GM12878 (cell line): ENCODE measurements around the gene GDPD1. TPM values are rescaled to one million over a fixed set of nuclear protein-coding genes. Genes with fewer than 3 reads are reported as not detected.

Experiments used
- ATAC-seq: fragments of 200-7000 bp; cut with Tn5 transposase; 3 replicates; pipeline ENCODE4 v1.9.1; 2020; ENCODE audit warnings: mild to moderate bottlenecking, moderate library complexity
- BruUV-seq: library from RNA; stranded (reverse); fragments of 400-500 nt; replicated peaks from 2 replicates; lab custom pipeline; 2021; lab: Mats Ljungman, UMichigan
- CTCF ChIA-PET: fragments of 300-600 bp; sonication (Branson Sonifier 250); formaldehyde crosslinking; extraction: SDS; loops from one replicate; lab custom pipeline; 2021; ENCODE audit warnings: inconsistent platforms; lab: Yijun Ruan, JAX
- POLR2A ChIA-PET: fragments of 350-600 bp; formaldehyde crosslinking; extraction: SDS; loops from one replicate; lab custom pipeline; 2021; ENCODE audit warnings: inconsistent platforms; lab: Charles Lee
- RAD21 ChIA-PET: fragments of 300-600 bp; sonication (Branson Sonifier 250); formaldehyde crosslinking; loops from one replicate; lab custom pipeline; 2023; ENCODE audit warnings: antibody characterized with exemption; ENCODE audit not compliant: unreplicated experiment; lab: Charles Lee
- SMC1A ChIA-PET: fragments of 300-600 bp; sonication (Branson Sonifier 250); formaldehyde crosslinking; loops from one replicate; lab custom pipeline; 2023; ENCODE audit not compliant: unreplicated experiment, uncharacterized antibody; lab: Charles Lee
- DNase-seq: peaks from one replicate; pipeline ENCODE4 v3.0.0-alpha.2; 2011; ENCODE audit warnings: low read depth, low spot score
- FAIRE-seq: peaks from 3 replicates; lab custom pipeline; 2011; peaks lifted over from hg19 to GRCh38; lab: Jason Lieb, UNC
- H2AFZ ChIP-seq: 2 replicates; pipeline ENCODE4 v1.6.0; 2011; ENCODE audit warnings: low read depth, low read length, control low read depth; ENCODE audit not compliant: control insufficient read depth
- H3K27ac ChIP-seq: 2 replicates; pipeline ENCODE4 v1.5.1; 2011; ENCODE audit warnings: control low read depth; ENCODE audit not compliant: control insufficient read depth, insufficient read depth
- H3K27me3 ChIP-seq, 2 experiments: replicated peaks in 1 of 2; 2 replicates each; pipeline versions ENCODE4 v1.6.0 to v1.6.1; 2011; ENCODE audit warnings: low read length in 1 of 2; ENCODE audit not compliant: control insufficient read depth in 2 of 2, insufficient read depth in 2 of 2
- H3K36me3 ChIP-seq, 2 experiments: 2 replicates each; pipeline ENCODE4 v1.5.1; 2011; ENCODE audit warnings: low read length in 1 of 2; ENCODE audit not compliant: control insufficient read depth in 2 of 2, insufficient read depth in 2 of 2
- H3K4me1 ChIP-seq: 2 replicates; pipeline ENCODE4 v1.6.1; 2011; ENCODE audit warnings: mild to moderate bottlenecking, low read length, moderate library complexity, mixed read lengths; ENCODE audit not compliant: control insufficient read depth, insufficient read depth
- H3K4me2 ChIP-seq: 2 replicates; pipeline ENCODE4 v1.6.0; 2011; ENCODE audit warnings: control low read depth; ENCODE audit not compliant: control insufficient read depth, insufficient read depth
- H3K4me3 ChIP-seq: fragments of 200-600 bp; sonication (generic); 2 replicates; pipeline ENCODE4 v1.5.1; 2016
- H3K79me2 ChIP-seq: 2 replicates; pipeline ENCODE4 v1.6.0; 2011; ENCODE audit warnings: low read length; ENCODE audit not compliant: control insufficient read depth, insufficient read depth
- H3K9ac ChIP-seq: 2 replicates; pipeline ENCODE4 v1.8.0; 2011; ENCODE audit warnings: low read length, control low read depth, mixed read lengths; ENCODE audit not compliant: control insufficient read depth, insufficient read depth
- H3K9me3 ChIP-seq: replicated peaks from 3 replicates; pipeline ENCODE4 v1.5.1; 2011; ENCODE audit warnings: mild to moderate bottlenecking, low read length; ENCODE audit not compliant: control insufficient read depth, insufficient read depth
- H4K20me1 ChIP-seq: 2 replicates; pipeline ENCODE4 v1.6.0; 2011; ENCODE audit not compliant: control insufficient read depth, insufficient read depth
- BCLAF1 ChIP-seq: fragments of 450-650 bp; IDR thresholded peaks from 2 replicates; pipeline ENCODE4 v1.6.1; 2017; ENCODE audit warnings: antibody characterized with exemption, mild to moderate bottlenecking, moderate library complexity
- HDAC2 ChIP-seq: fragments of 200-600 bp; sonication (generic); IDR thresholded peaks from 2 replicates; pipeline ENCODE4 v1.6.1; 2017
- NR2C2 ChIP-seq: IDR thresholded peaks from 2 replicates; pipeline ENCODE4 v1.6.1; 2011; ENCODE audit warnings: borderline replicate concordance, low read depth; ENCODE audit not compliant: control insufficient read depth, insufficient read length
- SMAD1 ChIP-seq: fragments of 450-650 bp; IDR thresholded peaks from 2 replicates; pipeline ENCODE4 v1.6.1; 2018; ENCODE audit warnings: mild to moderate bottlenecking, low read depth; ENCODE audit not compliant: partially characterized antibody
- ZNF274 ChIP-seq: IDR thresholded peaks from one replicate; pipeline ENCODE4 v1.8.0; 2011; ENCODE audit not compliant: insufficient read length, insufficient read depth
- WGBS: methylation state at CpG from one replicate; pipeline ENCODE4 v1.1.6; 2016; ENCODE audit warnings: low lambda C conversion rate; ENCODE audit not compliant: insufficient replicate concordance, insufficient coverage; ENCODE audit errors: missing lambda C conversion rate; 5-methylcytosine and 5-hydroxymethylcytosine counted together
- in situ Hi-C: fragments of 300-500 bp; cut with MboI; formaldehyde crosslinking; loops from 9 replicates; pipeline ENCODE4 v1.14.3; 2018; ENCODE audit warnings: mixed read lengths
- intact Hi-C: fragments of 100-400 bp; cut with micrococcal nuclease; formaldehyde crosslinking; loops from one replicate; pipeline ENCODE4 v1.14.2; 2022; ENCODE audit not compliant: unreplicated experiment
- polyA plus RNA-seq, 11 experiments: library from polyadenylated mRNA; depleted of rRNA in 4 of 11; unstranded in 6 of 11; stranded (reverse) in 5 of 11; fragments of >200 nt; fragmentation: Nextera tagmentation in 4 of 11; fragmentation: Illumina TruSeq in 1 of 11; extraction: Ambion mirVana in 4 of 11; extraction: Trizol in 1 of 11; gene quantifications; 1 replicate in 1 of 11; 2 replicates in 10 of 11; pipeline versions ENCODE4 v1.2.1 to v1.2.3, GENCODE V29; 2011 to 2016; ENCODE audit warnings: inconsistent platforms in 2 of 11, missing spikeins in 2 of 11, low read depth in 1 of 11
- total RNA-seq, 4 experiments: library from RNA; depleted of rRNA in 3 of 4; stranded (reverse); fragments of >200 nt in 3 of 4; fragmentation: Illumina TruSeq in 1 of 4; extraction: Trizol in 1 of 4; gene quantifications; 2 replicates each; pipeline versions ENCODE4 v1.2.1 to v1.2.3, GENCODE V29; 2013 to 2021
- TF ChIP-seq, protein P1 (sequence below): IDR thresholded peaks from 2 replicates; pipeline ENCODE4 v1.6.1; 2011; ENCODE audit warnings: borderline replicate concordance, low read depth, mild to moderate bottlenecking, moderate library complexity, low read length; ENCODE audit not compliant: insufficient read depth, poor library complexity, severe bottlenecking
- TF ChIP-seq, protein P2 (sequence below): fragments of 450-650 bp; IDR thresholded peaks from 2 replicates; pipeline ENCODE4 v1.6.1; 2016; ENCODE audit warnings: mild to moderate bottlenecking, moderate library complexity, borderline replicate concordance
- TF ChIP-seq, protein P3 (sequence below): fragments of 450-650 bp; formaldehyde crosslinking; IDR thresholded peaks from 2 replicates; pipeline ENCODE4 v1.4.0; 2022; ENCODE audit warnings: mild to moderate bottlenecking, moderate library complexity

GDPD1 gene
- total and polyA plus RNA-seq, 10 of the 15 experiments (the other 5 are each of a cell fraction or from before 2014, with no cell fraction given) = 0.18 to 1.6 (median 0.69) TPM

- H3K36me3 ChIP-seq = no peaks in the 10 kb centered on the region
- no peak overlapping the region for H3K27ac ChIP-seq
- no peak overlapping the region for H3K4me3 ChIP-seq
- ChIA-PET RAD21 (no interaction called here), CTCF (interaction anchor here (1.3 kb wide), 1 partner anchor 137 kb away, joined by 5 read pairs; no protein-coding TSS in a partner anchor), SMC1A (interaction anchor here (0.6 kb wide), 1 partner anchor 307 kb away, joined by 3 read pairs; no protein-coding TSS in a partner anchor), POLR2A (no interaction called here)
- BruUV-seq = no TSS peak
- no peak for TF ChIP-seq BCLAF1
- TF ChIP-seq, protein P1, sequence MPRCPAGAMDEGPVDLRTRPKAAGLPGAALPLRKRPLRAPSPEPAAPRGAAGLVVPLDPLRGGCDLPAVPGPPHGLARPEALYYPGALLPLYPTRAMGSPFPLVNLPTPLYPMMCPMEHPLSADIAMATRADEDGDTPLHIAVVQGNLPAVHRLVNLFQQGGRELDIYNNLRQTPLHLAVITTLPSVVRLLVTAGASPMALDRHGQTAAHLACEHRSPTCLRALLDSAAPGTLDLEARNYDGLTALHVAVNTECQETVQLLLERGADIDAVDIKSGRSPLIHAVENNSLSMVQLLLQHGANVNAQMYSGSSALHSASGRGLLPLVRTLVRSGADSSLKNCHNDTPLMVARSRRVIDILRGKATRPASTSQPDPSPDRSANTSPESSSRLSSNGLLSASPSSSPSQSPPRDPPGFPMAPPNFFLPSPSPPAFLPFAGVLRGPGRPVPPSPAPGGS = no peak
- no peak for TF ChIP-seq HDAC2
- TF ChIP-seq SMAD1 = no peak
- TF ChIP-seq, protein P2, sequence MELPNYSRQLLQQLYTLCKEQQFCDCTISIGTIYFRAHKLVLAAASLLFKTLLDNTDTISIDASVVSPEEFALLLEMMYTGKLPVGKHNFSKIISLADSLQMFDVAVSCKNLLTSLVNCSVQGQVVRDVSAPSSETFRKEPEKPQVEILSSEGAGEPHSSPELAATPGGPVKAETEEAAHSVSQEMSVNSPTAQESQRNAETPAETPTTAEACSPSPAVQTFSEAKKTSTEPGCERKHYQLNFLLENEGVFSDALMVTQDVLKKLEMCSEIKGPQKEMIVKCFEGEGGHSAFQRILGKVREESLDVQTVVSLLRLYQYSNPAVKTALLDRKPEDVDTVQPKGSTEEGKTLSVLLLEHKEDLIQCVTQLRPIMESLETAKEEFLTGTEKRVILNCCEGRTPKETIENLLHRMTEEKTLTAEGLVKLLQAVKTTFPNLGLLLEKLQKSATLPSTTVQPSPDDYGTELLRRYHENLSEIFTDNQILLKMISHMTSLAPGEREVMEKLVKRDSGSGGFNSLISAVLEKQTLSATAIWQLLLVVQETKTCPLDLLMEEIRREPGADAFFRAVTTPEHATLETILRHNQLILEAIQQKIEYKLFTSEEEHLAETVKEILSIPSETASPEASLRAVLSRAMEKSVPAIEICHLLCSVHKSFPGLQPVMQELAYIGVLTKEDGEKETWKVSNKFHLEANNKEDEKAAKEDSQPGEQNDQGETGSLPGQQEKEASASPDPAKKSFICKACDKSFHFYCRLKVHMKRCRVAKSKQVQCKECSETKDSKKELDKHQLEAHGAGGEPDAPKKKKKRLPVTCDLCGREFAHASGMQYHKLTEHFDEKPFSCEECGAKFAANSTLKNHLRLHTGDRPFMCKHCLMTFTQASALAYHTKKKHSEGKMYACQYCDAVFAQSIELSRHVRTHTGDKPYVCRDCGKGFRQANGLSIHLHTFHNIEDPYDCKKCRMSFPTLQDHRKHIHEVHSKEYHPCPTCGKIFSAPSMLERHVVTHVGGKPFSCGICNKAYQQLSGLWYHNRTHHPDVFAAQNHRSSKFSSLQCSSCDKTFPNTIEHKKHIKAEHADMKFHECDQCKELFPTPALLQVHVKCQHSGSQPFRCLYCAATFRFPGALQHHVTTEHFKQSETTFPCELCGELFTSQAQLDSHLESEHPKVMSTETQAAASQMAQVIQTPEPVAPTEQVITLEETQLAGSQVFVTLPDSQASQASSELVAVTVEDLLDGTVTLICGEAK = no peak
- TF ChIP-seq NR2C2 = no peak
- TF ChIP-seq, protein P3, sequence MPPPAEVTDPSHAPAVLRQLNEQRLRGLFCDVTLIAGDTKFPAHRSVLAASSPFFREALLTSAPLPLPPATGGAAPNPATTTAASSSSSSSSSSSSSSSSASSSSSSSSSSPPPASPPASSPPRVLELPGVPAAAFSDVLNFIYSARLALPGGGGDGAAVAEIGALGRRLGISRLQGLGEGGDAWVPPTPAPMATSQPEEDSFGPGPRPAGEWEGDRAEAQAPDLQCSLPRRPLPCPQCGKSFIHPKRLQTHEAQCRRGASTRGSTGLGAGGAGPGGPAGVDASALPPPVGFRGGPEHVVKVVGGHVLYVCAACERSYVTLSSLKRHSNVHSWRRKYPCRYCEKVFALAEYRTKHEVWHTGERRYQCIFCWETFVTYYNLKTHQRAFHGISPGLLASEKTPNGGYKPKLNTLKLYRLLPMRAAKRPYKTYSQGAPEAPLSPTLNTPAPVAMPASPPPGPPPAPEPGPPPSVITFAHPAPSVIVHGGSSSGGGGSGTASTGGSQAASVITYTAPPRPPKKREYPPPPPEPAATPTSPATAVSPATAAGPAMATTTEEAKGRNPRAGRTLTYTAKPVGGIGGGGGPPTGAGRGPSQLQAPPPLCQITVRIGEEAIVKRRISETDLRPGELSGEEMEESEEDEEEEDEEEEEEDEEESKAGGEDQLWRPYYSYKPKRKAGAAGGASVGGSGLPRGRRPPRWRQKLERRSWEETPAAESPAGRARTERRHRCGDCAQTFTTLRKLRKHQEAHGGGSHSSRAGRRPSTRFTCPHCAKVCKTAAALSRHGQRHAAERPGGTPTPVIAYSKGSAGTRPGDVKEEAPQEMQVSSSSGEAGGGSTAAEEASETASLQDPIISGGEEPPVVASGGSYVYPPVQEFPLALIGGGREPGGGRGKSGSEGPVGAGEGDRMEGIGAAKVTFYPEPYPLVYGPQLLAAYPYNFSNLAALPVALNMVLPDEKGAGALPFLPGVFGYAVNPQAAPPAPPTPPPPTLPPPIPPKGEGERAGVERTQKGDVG (CRISPR knock-in tag) = no peak
- no peak for TF ChIP-seq ZNF274
- no peaks in the 10 kb centered on the region for H4K20me1 ChIP-seq
- ATAC-seq (no peak), DNase-seq (no peak), FAIRE-seq (no peak)
- in situ Hi-C loops (no loop called here), intact Hi-C loops (no loop called here)
- H3K27me3 ChIP-seq = no peaks in the 10 kb centered on the region
- no peaks in the 10 kb centered on the region for H3K4me1 ChIP-seq
- no peak overlapping the region for H3K9ac ChIP-seq
- WGBS = 49% methylated on average over 2 of the region's 2 CpGs
- H3K4me2 ChIP-seq = no peak overlapping the region
- H2AFZ ChIP-seq = no peak overlapping the region
- no peaks in the 10 kb centered on the region for H3K9me3 ChIP-seq
- no peaks in the 10 kb centered on the region for H3K79me2 ChIP-seq
Measured at GRCh38 chr17:59304811-59305210, 84.5 kb downstream of the GDPD1 start.
